Activated CD4-positive, alpha-beta T cell treated with anti-CD3 and anti-CD28 coated beads, Interleukin-2, amount 50 U/mL, for 16 hours (primary cell): ENCODE results near the gene TSFM.
"Not testable (repeated sequence)": the region's sequence is repeated elsewhere in the genome, so short reads cannot be mapped to it uniquely, and the experiment has no call there.

Experiments used
- DNase-seq: peaks from one replicate; pipeline ENCODE4 v3.0.0-alpha.2; 2020

Gene TSFM

GRCh38 chr12:57817261-57817989 lies 34.8 kb downstream of the TSFM start:
- DNase-seq, result no peak

DNA sequence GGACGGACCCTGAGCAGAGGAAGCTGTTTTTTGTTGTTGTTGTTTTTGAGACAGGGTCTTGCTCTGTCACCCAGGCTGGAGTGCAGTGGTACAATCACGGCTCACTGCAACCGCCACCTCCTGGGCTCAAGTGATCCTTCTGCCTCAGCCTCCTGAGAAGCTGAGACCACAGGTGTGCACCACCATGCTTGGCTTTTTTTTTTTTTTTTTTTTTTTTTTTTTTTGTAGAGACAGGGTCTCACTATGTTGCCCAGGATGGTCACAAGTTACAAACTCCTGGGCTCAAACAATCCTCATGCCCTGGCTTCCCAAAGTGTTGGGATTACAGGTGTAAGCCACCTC lies 35.4 kb downstream of the TSFM start:
- not testable (repeated sequence) for DNase-seq

DNA sequence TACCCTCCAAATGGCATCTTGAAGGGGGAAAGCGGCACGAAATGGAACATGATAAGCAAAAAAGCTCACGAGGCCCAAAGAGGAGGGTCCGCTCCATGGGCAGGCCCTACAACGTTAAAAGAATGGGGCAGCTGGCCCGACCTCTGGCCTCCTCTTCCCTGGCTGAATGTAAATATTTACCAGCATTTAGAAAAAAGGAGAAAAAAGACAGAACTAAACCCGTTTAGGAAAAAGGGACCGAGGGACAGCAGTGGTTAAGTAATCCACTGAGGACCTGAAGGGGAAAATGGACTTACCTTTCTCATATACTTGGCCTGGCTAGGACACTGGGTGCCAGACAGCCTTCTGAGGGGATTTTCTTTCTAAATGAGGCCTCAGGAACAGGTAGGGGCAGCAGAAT lies 37.5 kb downstream of the TSFM start:
- not testable (repeated sequence) for DNase-seq

DNA sequence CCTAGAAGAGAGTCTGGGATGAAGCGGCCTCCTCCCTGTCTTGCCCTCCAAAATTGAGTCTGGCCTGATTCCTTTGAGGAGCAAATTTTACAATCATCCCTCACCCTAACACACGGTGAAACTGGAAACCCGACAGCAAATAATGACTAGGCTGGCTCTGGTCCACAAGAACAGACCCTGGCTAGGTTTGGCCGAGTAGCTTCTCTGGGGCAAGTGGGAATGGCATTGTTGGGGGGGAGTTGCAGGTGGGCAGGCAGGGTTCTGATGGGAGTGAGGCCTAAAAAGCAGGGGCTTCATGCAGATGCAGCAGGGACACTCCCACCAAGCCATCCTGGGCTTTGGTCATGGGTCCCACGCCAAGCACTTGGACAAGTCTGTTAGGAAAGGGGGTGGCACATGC lies 38.4 kb downstream of the TSFM start:
- DNase-seq, result not testable (repeated sequence)

GRCh38 chr12:57821474-57822214 lies 39.1 kb downstream of the TSFM start:
- no peak for DNase-seq

- DNase-seq, result no peak
Measured at GRCh38 chr12:57822392-57823130, 40.0 kb downstream of the TSFM start.

- no peak for DNase-seq
Measured at GRCh38 chr12:57823131-57823907, 40.7 kb downstream of the TSFM start.

GRCh38 chr12:57823908-57824640 lies 41.5 kb downstream of the TSFM start:
- no peak for DNase-seq

DNA sequence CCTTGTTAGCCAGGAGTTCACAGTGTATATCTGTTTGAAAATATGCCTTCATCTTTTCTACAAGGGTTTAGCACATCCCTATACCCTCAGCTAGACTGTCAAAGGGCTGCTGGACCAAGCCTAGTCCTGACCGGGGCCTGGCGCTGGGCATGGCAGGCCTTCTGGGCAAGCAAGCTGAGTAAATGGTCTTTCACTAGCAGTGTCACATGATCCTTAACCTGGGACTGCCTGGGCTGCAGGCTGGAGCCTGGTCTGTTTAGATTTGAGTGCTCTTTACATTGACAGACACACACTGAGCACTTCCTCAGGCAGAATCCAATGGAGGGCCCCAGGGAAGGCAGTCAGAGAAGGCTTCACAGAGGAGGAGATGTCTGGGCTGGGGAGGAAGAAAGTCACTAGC lies 42.9 kb downstream of the TSFM start:
- DNase-seq, result no peak

DNA sequence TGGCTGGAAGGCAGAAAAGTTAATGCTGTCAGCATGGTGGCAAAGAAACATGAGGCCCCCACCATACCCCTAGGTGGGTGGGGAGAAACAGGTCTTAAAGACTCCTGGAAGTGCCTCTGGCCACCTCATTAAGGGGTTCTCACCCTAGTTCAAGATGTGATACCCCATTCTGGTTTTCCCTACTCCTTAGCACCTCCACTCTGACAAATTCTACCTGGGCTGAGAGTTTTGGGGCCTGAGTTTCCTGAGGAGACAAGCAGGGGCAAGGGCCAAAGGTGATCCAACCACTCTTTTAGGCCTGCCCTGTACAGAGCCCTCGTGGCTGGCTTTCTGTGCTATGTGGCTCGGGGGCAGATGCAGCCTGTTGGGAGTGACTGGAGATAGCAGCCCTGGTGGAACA lies 43.8 kb downstream of the TSFM start:
- no peak for DNase-seq

DNA sequence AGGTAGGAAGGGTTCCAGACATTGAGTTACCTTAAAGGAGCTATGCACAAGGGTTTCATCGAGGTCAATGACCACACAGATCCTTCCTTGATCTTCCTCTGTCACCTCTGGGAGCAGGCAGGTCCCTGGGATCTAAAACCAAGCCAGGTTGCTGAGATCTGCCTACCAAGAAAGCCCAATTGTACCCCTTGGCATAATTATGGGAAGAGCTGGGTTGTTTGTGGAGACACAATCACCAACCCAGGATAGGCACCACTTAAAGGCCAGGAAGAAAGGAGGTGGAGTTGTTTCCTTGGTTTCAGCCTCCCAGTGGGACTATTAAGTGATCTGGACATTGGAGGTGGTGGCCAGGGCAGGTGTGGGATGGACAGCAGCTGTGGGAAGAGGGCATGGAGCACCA lies 44.4 kb downstream of the TSFM start:
- DNase-seq, result no peak

- no peak for DNase-seq
Measured at GRCh38 chr12:57829025-57829777, 46.6 kb downstream of the TSFM start.

GRCh38 chr12:57830393-57830792 lies 47.8 kb downstream of the TSFM start:
- DNase-seq, result no peak

DNA sequence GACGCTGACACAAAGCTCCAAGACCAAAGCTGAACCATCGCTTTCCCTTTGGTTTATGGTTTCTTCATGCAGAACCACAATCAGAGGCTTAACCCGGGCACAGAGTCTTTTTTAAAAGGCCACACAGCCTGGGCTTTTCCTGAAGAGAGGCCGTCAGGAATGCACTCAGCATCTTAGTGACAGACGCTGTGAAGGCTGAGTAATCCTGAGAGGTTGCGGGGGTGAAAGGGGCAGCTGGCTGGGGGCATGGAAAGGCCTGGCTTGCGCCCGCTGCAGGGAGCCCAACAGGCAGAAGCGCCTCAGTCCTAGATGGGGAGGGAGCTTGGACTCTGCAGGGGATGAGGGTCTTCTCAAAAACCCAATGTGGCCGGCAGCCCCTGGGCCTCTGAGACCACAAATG lies 50.4 kb downstream of the TSFM start:
- DNase-seq, result no peak

- DNase-seq, result no peak
Measured at GRCh38 chr12:57833672-57834071, 51.1 kb downstream of the TSFM start.

DNA sequence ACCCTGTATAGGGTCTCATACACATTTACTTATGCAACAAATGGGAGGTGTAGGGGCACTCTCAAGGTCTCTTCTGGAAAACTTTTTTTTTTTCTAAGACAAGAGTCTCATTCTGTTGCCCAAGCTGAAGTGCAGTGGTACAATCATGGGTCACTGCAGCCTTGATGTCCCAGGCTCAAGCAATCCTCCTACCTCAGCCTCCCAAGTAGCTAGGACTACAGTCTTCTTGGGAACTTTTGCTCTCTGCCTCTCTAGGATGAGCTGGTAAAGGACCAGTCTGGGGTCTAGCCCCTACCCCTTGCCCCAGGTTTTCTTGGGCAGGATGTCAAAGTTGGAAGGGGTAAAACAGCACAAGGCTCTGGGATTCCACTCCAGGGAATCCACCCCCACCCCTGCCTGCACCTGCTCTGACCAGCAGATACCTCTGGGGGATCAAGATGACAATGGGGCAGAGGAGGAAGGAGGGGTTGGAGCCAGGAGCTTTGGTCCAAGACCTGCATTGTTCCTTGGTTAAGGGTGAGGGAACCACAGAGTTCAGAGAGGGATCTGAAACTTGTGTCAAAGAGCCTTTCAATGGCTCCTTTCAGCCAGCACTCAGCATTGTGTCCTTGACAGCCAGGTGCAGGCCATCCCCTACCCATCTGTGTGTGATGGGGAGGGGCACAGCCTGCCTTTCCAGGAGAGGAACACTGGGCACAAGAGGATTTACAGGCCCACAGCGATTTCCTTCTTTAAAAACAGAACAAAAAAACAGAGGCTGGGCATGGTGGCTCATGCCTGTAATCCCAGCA lies 51.7 kb downstream of the TSFM start:
- no peak for DNase-seq

DNA sequence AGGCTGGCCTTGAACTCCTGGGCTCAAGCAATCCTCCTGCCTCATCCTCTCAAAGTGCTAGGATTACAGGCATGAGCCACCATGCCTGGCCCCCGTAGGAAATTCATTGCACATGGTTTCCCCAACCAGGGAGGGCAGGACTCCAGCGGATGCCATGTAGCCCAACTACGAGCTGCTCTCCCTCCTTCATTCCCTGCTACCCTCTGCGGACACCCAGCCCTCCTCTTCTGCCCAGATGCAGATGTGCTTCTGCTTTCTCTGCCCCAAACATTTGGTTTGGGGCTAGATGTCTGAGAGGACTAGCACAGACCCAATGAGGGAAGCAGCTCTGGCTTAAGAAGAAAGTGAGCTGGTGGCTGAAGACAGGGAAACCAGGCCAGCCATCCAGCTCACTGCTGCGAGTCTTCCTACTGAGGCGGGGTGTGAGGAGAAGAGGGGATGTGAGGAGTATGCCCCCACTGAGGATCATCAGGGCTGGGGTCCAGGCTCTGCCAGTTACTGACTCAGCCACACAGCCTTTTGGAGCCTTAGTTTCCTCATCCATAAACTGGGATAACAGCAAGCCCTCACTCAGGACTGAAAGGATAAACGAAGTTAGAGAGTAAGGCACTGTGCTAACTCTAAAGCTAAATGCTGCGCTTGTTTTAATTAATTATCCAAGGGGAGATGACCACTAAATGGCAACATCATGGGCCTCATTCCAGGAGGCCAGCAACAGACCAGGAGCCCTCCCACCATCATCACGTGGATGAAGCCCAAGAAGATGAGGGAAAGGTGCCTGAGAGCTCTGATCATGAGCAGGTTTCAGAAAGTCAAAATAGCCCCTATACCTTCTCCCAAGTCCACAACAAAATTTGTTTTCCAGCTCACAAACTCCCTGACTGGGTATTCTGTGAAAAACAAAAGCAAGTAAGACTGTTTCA lies 53.0 kb downstream of the TSFM start:
- no peak for DNase-seq

DNA sequence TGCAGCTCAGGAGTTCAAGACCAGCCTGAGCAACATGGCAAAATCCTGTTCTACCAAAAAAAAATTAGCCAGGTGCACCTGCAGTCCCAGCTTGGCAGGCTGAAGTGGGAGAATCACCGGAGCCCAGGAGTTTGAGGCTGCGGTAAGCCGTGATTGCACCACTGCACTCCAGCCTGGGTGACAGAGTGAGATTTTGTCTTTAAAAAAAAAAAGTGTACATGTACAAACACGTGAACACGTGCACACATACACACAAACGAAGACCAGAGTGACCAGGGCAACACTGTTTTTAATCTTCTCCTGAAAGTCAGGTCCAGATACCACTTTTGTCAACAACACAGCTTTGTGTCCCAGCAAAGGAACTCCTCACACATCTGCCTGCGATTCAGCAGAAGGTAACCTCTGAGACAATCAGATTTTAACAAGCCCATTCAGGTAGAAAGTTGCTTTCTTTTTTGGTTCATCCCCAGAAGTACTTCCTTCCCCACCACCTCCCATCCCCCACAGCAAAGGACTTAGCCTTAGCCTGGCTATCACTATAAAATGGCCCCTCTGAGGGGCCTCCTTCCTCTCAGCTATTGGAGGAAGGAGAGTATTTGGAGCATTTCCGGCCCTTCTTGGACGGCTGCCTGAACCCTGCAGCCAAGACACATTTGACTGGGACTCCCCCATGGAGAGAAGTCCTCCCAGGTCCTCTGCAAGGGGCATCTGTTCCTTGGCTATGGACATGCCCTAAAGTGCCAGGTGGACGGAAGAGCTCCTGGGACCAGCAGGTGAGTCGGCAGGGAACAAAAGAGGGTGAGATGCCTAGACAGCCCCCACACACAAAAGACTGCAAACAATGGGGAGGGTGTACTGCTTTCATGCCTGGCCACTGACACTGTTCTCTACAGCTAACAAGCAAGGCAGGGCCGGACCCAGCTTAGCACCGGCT lies 54.1 kb downstream of the TSFM start:
- DNase-seq, result peak; percentile 52
